GM18502 (cell line): ENCODE measurements around the gene MYL6.
"Not testable (repeated sequence)": the region's sequence is repeated elsewhere in the genome, so short reads cannot be mapped to it uniquely, and the experiment has no call there.

Source experiments
- ATAC-seq: cut with Tn5 transposase; IDR thresholded peaks from one replicate; pipeline ENCODE4 v1.9.1; 2021; ENCODE audit warnings: mild to moderate bottlenecking; ENCODE audit not compliant: unreplicated experiment, poor library complexity

Gene MYL6

DNA sequence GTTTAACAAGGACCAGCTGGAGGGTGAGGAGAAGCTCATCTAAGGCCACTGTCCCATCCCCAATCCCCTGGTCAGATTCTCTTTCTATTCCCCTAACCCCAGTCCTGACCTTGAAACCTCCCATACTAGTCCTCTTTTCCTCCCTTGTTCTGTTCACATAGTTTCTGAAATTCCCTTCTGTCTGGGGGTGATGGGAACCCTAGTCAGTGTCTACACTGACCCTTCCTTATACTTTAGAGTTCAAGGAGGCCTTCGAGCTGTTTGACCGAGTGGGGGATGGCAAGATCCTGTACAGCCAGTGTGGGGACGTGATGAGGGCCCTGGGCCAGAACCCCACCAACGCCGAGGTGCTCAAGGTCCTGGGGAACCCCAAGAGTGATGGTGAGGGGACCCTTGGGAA lies 3.3 kb upstream of the MYL6 start:
- no peak for ATAC-seq

DNA sequence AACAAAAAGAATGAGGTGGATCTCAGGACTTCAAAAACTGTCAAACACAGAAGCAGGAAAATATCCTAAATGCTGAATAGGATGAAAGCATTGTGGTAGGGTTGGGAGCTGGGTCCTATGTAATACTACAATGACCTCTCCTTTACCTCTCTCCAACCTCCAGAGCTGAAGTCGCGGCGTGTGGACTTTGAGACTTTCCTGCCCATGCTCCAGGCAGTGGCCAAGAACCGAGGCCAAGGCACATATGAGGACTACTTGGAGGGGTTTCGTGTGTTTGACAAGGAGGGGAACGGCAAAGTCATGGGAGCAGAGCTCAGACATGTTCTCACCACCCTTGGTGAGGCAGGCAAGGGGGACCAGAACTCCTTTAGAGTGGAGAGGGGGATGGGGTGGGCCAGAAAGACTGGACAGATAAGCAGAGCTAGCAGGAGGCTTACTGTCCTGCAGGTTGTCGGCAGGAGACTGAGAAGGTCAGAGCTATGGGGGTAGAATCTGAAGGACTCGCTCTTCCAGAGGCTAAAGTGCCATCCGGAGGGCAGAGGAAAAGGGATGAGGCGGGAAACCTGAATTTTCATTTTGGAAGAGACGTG lies 2.8 kb upstream of the MYL6 start:
- ATAC-seq, result no peak

DNA sequence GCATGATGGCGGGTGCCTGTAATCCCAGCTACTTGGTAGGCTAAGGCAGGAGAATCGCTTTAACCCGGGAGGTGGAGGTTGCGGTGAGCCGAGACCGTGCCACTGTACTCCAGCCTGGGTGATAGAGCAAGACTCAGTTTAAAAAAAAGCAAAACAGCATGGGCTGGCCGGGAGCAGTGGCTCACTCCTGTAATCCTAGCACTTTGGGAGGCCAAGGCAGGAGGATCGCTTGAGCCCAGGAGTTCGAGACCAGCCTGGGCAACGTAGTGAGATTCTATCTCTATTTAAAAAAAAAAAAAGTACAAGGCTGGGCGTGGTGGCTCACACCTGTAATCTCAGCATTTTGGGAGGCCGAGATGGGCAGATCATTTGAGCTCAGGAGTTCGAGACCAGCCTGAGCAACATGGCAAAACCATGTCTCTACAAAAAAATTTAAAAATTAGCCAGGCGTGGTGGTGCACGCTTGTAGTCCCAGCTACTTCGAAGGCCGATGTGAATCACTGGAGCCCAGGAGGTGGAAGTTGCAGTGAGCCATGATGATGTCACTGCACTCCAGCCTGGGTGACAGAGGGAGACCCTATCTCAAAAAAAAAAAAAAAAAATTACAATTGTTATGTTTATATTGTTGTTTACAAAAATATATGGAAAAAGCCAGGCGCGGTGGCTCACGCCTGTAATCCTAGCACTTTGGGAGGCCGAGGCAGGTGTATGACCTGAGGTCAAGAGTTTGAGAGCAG lies 1.5 kb upstream of the MYL6 start:
- not testable (repeated sequence) for ATAC-seq

DNA sequence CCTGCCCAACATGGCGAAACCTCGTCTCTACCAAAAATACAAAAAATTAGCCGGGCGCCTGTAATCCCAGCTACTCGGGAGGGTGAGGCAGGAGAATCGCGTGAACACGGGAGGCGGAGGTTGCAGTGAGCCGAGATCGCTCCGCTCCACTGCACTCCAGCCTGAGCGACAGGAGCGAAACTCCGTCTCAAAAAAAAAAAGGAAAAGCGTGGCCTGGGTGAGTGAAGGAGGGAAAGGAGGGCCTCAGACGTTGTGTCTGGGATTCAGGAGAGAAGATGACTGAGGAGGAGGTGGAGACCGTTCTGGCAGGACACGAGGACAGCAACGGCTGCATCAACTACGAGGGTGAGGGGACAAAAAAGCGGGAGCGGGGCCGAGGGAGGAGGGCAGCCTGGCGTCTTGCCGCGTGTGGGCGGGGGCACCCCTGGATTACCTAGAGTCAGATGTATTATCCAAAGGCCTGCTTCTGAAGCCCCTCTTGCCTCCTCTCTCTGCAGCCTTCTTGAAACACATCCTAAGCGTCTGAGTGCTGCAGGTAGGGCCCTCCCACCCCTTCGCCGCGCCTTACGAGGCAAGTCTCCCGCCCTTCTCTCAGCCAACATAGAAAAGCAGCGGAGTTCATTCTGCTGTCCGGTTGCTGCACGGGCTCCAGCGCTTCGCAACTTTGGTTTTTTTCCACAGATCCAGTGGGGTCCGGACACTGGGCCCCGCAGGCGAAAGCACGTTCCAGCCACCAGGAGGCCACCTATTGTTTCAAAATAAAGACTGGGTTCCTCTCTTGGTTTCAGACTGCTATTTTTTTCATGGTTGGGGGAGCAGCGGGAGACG lies 744 bp upstream of the MYL6 start:
- peak; percentile 38 for ATAC-seq

DNA sequence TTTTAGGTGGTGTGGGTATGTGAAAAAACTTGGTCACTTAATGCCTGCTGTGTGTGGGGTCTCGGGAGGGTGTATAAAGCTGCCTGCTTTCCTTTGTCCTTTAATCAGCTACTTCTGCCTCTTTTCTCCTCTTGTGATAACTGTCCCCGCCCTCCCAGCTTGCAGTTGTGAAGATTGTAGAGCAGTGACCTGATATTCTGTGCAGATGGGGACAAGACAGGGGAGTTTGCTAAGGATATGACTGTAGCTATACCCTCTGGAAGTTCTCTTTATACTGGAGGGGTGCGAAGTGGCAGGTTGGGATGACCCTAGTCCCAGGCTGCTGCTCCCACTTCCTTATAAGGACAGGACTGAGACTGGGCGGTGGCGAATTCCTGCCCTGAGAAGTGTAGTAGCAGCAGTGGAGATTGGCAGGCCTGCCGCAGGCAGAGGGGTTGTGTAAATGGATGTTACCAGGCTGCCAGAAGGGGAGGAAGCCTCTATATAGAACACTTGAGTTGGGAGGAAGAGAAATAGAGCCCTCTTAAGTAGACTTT lies 835 bp downstream of the MYL6 start:
- ATAC-seq, result no peak

DNA sequence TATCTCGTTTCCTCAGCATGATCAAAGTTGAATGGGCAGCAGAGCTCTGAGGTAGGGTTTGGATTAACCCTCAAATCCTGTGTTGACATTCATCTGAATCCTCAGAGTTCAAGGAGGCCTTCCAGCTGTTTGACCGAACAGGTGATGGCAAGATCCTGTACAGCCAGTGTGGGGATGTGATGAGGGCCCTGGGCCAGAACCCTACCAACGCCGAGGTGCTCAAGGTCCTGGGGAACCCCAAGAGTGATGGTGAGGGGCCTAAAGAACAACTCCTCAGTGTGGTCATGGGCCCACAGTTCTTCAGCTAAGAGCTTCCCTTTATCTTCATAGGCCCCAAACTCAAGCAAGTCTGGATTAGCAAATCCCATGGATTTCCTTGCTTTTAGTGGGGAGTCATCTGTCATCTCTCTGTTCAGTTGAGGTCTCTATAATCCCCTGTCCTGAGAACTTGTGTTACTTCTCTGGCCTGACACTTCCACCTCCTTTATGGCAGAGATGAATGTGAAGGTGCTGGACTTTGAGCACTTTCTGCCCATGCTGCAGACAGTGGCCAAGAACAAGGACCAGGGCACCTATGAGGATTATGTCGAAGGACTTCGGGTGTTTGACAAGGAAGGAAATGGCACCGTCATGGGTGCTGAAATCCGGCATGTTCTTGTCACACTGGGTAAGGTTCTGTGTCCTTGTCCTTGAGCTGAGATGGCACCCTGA lies 1.5 kb downstream of the MYL6 start:
- no peak for ATAC-seq

DNA sequence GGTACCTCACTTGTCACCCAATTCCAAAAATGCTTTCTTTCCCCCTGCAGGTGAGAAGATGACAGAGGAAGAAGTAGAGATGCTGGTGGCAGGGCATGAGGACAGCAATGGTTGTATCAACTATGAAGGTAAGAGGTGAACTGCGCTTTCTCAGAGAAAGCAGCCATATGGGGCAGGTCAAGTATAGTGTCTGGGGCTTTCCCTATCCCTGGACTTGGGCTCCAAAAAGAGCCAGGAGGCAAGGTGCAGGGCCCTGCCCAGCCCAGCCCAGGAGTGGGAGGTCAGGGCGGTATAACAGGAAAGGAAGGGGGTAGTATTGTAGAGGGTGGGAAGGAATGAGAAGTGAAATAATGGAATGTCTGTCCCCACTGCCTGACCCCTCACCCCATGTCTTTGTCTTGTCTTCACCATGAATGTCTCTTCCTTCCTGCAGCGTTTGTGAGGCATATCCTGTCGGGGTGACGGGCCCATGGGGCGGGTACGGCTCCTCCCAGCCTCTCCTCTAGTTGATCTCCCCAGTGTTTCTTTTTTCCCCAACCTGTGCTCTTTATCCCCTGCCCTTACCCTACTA lies 2.1 kb downstream of the MYL6 start:
- no peak for ATAC-seq

DNA sequence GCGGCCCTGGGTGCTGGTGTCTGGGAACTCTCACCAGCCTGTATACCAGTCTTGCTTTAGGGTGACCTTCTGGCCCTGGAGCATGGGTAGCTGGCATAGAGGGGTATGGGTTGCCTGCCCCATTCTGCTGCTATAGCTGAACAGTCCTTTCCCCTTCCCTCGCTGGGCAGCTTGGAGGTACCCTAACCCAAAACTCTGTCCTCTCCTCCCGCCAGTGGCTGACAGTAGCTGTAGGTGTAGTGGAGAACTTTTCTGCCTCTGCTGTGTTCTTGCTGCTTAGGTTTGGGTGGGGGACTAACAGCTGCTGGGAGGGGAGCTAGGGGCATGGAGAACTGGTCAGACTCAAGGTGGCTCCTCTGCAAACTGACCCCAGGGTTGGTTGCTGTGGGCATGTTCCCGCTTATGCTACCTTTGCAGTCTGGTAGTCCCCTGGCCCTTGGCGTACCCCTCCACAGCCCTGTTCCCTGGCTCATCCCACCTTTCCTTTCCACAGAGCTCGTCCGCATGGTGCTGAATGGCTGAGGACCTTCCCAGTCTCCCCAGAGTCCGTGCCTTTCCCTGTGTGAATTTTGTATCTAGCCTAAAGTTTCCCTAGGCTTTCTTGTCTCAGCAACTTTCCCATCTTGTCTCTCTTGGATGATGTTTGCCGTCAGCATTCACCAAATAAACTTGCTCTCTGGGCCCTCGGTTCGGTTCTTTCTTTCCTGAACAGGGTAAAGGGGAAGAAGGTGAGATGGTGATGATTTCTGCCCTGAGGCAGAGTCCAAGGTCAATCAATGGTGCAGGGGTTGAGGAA lies 2.9 kb downstream of the MYL6 start:
- no peak for ATAC-seq

DNA sequence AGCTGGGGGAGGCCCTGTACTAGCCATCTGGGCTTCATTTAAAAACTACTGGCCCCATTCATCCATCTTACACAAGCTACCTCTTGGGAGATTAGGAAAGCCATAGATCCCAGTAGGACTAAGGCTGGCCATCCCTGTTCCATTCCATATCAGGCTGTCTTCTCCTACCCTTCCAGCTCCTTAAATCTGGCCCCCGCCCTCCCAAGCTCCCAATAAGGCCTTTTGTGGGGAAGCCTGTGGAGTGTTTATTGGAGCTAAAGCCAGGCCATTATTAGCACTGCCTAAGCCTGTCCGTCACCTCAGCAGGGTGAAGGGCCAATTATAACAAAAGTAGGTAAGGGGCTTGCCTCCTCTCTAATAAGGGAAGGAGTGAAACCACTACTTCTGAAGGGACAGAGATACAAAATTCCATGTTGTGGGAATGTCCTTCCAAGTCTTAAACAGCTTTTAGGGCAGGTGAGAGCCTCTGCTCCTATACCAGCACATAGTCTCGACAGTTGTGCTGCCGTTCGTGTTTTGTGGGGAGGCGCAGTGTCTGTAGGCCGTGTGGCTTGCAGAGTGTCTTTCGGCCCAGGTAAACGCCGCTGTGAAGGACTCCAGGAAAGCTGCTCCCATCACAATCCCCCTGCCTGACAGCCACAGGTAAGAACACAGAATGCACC lies 3.7 kb downstream of the MYL6 start:
- ATAC-seq, result no peak

DNA sequence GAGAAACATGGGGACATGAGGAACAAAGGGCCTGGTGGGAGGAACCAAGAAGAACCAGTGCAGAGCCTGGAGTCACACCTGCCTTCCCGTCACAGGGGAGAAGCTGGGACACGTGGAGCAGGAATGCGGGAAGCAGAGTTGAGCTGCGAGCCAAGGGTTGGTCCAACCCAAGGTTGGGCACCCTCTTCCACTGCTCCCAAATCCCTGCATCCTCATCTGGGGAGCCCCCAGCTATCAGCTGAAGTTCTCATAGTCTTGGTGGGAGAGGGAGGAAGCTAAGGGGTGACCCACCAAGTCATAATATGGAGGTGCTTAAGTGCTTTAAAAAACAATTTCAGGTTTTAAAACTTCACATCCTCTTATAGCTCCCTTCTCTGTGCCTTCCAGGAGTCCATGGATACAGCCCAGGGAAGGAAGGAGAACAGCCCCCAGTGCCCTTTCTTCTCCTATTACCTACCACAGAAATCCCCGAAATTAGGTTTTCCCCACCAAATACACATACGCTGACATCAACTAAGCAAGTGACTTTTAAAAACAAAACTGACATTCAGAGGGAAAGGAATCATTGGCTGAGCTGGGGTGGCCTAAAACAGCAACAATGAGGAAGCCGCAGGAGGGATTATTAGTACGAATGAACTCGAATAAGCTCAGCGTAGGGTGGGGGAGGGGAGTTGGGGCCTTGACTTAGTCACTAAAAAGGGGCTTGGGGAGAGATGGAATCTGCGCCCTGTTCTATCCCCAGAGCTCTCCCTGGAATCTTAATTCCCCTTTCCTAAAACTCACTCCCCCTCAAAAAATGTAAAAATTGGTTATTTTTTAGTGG lies 4.5 kb downstream of the MYL6 start:
- ATAC-seq, result no peak

DNA sequence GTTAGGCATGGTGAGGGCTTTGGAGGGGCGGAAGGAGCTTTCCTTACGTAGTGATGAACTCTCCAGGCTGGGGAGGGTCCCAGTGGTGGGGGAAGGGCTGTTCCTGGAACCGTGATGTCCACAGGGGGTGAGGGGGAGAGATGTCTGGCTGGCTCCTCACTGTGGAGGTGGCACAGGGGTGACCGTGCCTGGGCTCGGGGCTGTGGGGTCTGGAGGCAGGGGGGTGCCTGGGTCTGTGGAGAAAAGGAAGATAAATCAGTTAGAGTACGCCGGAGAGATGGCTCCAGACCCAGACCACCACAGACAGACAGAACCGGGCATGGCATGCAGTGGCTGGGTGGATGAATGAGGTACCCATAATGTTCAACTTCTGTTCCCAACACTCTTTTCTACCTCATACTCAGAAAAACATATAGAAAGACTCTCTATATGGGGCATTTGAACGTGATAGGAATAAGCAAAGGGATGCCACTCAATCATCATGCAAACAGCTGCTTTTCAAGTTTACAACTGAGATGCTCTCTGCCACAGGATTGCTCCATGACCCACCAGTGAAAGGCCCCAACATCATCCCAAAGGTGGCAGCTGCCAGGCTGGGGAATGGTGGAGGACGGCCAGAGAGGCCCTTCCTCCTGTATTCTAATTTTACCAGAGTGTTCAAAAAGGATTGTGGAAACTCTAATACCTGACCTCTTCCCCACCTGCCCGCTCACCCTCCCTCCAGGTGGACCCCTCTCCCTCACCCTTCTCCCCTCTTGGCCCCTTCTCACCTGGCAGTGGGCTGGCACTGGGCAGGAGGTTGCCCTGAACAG lies 5.6 kb downstream of the MYL6 start:
- no peak for ATAC-seq

DNA sequence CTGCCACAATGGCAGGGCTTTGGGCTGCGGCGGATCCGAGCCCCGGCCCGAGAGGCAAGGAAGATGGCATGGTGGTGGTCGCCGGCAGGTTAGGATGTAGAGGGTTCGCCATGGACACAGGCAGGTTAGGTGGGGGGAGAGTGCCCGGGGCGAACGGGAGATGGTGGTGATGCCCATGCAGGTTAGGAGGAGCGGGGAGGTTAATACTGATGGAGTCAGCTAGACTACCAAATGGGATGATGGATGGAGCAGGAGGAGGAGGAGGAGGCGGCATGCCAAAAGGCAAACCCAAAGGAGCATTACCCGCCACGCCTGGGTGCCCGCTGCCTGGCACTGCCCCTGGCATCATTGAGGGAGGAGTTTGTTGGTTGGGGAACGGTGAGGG lies 6.2 kb downstream of the MYL6 start:
- no peak for ATAC-seq

DNA sequence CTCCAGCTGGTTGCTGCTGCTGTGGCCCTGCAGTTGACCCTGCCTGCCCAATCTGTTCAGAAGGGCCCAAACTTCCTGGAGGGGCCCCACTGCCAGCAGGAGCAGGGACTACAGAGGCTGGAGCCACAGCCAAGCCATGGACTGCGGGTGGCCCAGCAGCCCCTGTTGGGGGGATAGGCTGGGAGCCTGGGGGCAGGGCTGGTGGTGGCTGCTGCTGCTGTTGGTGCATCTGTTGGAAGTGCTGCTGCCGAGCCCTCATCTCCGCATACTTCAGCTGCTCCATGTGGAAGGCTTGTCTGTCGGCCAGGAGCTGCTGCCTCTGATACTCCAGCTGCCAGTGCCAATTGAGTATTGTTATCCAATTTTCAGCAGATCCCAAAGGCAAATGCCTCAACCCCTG lies 7.2 kb downstream of the MYL6 start:
- ATAC-seq, result no peak

DNA sequence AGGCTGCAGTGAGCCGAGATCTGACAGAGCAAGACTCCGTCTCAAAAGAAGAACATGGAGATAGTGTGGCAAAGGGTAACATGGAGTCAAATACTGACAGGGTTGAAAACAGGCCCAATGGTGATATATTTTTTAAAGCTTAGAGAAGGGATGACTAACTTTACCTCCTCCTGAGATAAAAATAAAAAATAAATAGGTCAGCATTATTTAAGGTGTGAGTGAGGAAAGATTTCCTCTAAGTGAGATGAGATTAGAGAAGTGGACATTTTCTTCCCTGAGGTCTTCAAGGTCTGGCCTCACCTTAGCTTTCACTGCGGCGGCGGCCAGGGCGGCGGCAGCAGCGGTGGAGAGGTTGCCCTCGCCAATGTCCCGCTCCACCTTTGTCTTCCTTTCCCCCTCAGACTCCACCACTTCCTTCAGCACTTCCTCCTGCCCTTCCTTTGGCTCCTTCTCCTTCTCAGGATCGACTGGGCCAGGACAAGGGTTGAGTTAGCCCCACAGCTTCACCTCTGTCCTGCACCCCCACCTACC lies 11.1 kb downstream of the MYL6 start:
- no peak for ATAC-seq

DNA sequence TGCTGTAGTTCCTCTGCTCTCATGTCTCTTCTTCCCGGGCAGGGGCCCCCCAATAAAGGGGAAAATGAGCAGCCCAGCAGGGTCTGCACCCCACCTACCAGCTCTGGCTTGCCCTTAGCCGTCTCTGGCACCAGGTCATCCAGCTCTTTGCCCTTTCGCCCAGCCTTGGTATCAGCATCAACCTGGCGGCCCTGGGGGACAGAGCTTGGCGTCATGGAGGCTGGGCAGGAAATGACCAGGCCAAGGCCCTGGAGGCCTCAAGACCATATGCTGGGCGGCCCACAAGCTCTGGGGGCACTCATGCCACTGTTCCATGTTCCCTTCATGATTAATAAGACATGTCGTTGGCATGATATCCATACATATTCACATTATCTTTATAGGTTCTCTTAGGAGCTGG lies 14.7 kb downstream of the MYL6 start:
- no peak for ATAC-seq

DNA sequence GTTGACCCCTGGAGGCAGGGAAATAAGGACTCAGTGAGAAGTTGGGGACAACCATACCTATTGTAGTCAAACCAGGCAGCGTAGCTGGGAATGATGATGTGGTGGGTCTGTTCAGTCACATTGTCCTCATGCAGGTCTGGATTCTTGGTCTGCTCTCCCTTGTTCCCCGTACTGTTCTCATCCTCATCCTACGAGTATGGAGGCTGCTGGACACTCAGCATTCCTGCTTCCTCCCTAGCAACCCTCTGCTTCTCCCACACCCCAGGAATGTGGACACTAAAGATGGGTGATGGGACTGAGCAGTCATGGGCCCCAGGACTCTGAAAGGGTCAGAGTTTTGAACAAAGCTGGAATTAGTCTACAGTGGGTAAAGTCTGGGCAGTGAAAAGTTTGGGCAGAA lies 20.2 kb downstream of the MYL6 start:
- no peak for ATAC-seq

DNA sequence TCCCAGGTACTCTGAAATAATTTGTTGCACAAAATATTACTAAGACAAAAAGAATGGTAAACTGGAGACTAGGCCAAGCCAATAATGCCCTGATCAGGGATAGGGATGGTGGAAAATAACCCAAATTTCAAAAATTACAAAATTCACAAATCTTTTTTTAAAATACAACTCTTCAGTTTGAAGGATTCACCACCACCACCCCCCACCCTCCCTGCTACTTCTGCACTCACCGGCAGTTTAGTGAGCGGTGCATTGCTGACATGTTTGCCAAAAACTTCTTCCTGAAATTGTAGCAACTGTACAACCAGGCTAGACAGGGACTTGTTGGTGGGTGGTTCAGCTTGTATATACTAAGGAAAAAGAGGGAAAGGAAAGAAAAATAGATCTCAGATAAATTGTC lies 28.8 kb downstream of the MYL6 start:
- no peak for ATAC-seq
